Upper lobe of right lung (tissue), 1 donor: Measurements from ENCODE around the gene CD300LB. TPM values are rescaled to one million over a fixed set of nuclear protein-coding genes. Genes with fewer than 3 reads are reported as not detected.

Experiments
- ATAC-seq: fragments of 200-7000 bp; cut with Tn5 transposase; one replicate; pipeline ENCODE4 v1.9.1; 2020; ENCODE audit warnings: mild to moderate bottlenecking, moderate library complexity
- DNase-seq: peaks from one replicate; pipeline ENCODE4 v3.0.0-alpha.2; 2020
- H3K27ac ChIP-seq: fragments of 200-600 bp; one replicate; pipeline ENCODE4 v1.8.0; 2022
- H3K27me3 ChIP-seq: fragments of 200-600 bp; one replicate; pipeline ENCODE4 v1.8.0; 2022; ENCODE audit warnings: mild to moderate bottlenecking
- H3K36me3 ChIP-seq: fragments of 200-600 bp; one replicate; pipeline ENCODE4 v1.8.0; 2022
- H3K4me1 ChIP-seq: fragments of 200-600 bp; one replicate; pipeline ENCODE4 v1.8.0; 2022
- H3K4me3 ChIP-seq: fragments of 200-600 bp; one replicate; pipeline ENCODE4 v1.8.0; 2022; ENCODE audit warnings: mild to moderate bottlenecking
- H3K9me3 ChIP-seq: fragments of 200-600 bp; one replicate; pipeline ENCODE4 v1.8.0; 2022
- intact Hi-C: fragments of 100-400 bp; cut with DNase I; formaldehyde crosslinking; loops from one replicate; pipeline ENCODE4 v1.11.0; 2022
- total RNA-seq: library from RNA; stranded (reverse); fragmentation: NEBNext Ultra II Directional; extraction: Animal tissue kit (Norgen Biotek cat#: 25700); gene quantifications from one replicate; pipeline ENCODE4 v1.2.1, GENCODE V29; 2021
- TF ChIP-seq, protein P1 (sequence below): fragments of 200-600 bp; IDR thresholded peaks from one replicate; pipeline ENCODE4 v1.8.0; 2022; ENCODE audit warnings: antibody characterized with exemption
- donor health status: DM: no; HTN: yes; CAD: no; lungs with severe emphysema.

CD300LB gene
- total RNA-seq, 1 donor from 2014 or later: 1.3 TPM

DNA sequence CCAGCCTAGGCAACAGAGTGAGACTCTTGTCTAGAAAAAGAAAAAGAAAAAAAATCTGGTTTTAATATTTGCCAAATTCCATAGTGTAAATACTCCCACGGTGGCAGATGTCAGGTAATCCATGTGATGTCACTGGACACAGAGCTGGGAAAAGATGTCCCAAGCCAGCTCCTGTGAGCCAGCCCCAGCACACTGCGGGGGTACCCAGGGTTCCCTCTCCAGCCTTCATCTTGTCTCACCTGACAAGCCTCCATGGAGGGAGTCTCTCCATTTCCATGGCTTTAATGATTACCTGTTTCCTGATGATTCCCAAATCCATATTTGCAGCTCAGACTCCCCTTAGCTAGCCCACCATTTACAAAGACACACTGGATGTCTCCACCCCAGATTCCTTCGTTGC is 4.6 kb downstream of the CD300LB start:
- no peak overlapping the region for H3K27ac ChIP-seq
- TF ChIP-seq, protein P1, sequence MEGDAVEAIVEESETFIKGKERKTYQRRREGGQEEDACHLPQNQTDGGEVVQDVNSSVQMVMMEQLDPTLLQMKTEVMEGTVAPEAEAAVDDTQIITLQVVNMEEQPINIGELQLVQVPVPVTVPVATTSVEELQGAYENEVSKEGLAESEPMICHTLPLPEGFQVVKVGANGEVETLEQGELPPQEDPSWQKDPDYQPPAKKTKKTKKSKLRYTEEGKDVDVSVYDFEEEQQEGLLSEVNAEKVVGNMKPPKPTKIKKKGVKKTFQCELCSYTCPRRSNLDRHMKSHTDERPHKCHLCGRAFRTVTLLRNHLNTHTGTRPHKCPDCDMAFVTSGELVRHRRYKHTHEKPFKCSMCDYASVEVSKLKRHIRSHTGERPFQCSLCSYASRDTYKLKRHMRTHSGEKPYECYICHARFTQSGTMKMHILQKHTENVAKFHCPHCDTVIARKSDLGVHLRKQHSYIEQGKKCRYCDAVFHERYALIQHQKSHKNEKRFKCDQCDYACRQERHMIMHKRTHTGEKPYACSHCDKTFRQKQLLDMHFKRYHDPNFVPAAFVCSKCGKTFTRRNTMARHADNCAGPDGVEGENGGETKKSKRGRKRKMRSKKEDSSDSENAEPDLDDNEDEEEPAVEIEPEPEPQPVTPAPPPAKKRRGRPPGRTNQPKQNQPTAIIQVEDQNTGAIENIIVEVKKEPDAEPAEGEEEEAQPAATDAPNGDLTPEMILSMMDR: no peak
- DNase-seq: no peak

DNA sequence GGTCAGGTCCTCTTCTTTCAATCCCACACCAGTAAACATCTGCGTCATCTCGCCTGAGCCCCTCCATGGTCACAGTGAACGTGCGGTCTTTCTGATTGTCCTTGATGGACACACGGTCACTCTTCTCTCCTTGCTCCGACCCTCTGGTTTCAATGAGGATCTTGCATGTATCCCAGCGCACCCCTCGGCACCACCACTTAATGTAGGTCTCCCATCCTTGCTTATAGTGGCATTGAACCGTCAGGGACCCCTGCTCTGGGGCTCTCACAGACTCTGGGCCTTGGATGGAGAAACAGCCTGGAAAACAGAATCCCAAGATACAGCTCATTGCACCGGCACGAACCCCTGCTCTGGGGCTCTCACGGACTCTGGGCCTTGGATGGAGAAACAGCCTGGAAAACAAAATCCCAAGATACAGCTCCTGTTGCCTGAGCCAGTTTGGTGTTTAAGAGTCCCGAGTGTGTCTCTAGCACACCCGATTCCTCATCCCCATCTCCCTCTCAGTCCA is 5.4 kb downstream of the CD300LB start:
- ATAC-seq (no peak), DNase-seq (no peak)
- H3K27ac ChIP-seq: no peak overlapping the region
- no peaks in the 10 kb centered on the region for H3K27me3 ChIP-seq
- no peak overlapping the region for H3K4me3 ChIP-seq
- TF ChIP-seq, protein P1: no peak
- intact Hi-C loops: no loop called here
- no peaks in the 10 kb centered on the region for H3K36me3 ChIP-seq
- H3K4me1 ChIP-seq: no peaks in the 10 kb centered on the region
- H3K9me3 ChIP-seq: no peaks in the 10 kb centered on the region

More for the DNA sequence above, 4.6 kb downstream of the CD300LB start:
- no peaks in the 10 kb centered on the region for H3K36me3 ChIP-seq
- ATAC-seq: no peak
- H3K27me3 ChIP-seq: no peaks in the 10 kb centered on the region
- intact Hi-C loops: no loop called here
- H3K4me1 ChIP-seq: no peaks in the 10 kb centered on the region
- no peaks in the 10 kb centered on the region for H3K9me3 ChIP-seq
- H3K4me3 ChIP-seq: no peak overlapping the region

DNA sequence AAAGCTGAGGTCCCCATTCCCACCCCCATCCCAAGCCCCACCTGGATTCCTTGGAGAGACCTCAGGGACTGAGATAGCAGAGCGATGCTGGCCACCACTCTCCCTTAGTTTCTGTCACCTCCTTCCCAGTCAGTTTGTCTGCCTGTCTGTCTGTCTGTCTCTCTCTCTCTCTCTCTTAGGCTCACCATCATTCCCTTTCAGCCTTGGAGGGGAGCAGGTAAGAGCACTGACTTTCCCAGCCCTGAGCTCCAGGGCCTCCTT is 5.9 kb downstream of the CD300LB start:
- no peak for DNase-seq
- H3K36me3 ChIP-seq: no peaks in the 10 kb centered on the region

DNA sequence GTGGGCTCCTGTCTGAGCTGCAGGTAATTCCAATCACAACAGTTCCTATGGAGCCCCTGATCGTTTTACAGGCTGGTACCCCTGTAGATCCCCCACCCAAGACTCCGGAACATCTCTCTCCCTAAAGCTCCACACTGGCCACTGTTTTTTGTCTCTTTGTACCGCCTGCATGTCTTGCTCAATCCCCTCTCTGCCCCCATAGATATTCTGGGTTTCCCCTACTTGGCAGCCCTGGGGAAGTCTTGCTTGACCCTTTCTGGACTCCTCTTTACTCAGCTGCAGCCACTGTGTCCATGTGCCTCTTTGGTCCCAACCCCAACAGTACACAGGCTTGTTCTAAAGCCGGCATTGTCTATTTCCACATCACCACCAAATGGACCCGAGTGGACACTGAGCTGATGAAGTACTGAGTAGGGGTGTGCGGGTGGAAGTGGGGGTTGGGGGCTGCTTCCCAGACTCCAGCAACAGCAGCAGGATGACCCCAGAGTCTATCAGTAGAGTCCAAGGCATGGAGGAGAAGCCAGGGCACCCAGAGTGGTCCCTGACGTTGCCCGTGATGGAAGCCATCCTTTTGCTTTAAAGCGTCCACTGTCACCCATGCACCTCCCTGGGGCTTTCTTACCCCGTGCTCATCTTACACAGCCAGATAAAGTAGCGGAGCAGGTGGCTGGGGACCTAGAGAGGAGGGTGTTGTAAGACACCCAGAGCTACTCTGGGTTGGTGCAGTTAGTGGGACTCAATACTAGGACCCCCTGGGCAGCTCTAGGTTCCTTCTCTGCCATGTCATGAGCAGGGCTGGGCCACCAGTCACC is 6.4 kb downstream of the CD300LB start:
- intact Hi-C loops: no loop called here
- no peaks in the 10 kb centered on the region for H3K4me1 ChIP-seq
- DNase-seq (no peak), ATAC-seq (no peak)
- no peak overlapping the region for H3K27ac ChIP-seq
- no peaks in the 10 kb centered on the region for H3K9me3 ChIP-seq
- H3K27me3 ChIP-seq: no peaks in the 10 kb centered on the region
- no peak overlapping the region for H3K4me3 ChIP-seq
- H3K36me3 ChIP-seq: no peaks in the 10 kb centered on the region
- TF ChIP-seq, protein P1: no peak

More for the DNA sequence above, 5.9 kb downstream of the CD300LB start:
- Histone ChIP-seq H3K4me3 (no peak overlapping the region), H3K27ac (no peak overlapping the region), H3K9me3 (no peaks in the 10 kb centered on the region), H3K27me3 (no peaks in the 10 kb centered on the region), H3K4me1 (no peaks in the 10 kb centered on the region)
- intact Hi-C loops: no loop called here
- TF ChIP-seq, protein P1: no peak
- ATAC-seq: no peak

DNA sequence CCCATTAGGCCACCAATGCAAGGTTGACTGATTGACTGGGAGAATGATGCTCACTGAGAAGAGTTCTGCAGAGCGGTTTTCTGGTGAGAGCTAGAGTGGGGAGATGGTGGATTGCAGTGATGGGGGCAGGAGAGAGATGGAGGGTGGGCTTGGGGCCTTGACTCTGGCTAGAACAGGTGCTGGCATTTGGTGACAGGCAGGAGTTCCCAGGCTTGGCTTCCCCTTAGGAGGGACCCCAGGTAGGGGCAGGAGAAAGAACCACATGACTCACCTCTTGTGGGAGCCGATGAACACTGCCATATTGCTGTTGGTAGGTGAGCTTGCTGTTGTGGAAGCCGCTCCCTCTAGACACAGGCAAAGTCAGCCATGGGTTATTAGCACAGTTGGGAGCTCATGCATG is 8.0 kb downstream of the CD300LB start:
- intact Hi-C loops: no loop called here
- H3K27me3 ChIP-seq: no peaks in the 10 kb centered on the region
- DNase-seq (no peak), ATAC-seq (no peak)
- H3K9me3 ChIP-seq: no peaks in the 10 kb centered on the region
- H3K4me1 ChIP-seq: no peaks in the 10 kb centered on the region
- no peak overlapping the region for H3K4me3 ChIP-seq
- H3K36me3 ChIP-seq: no peaks in the 10 kb centered on the region
- H3K27ac ChIP-seq: no peak overlapping the region
- TF ChIP-seq, protein P1: no peak
